HG02759 (cell line): ENCODE measurements around the gene SHISA4.
"Not testable (repeated sequence)": the region's sequence is repeated elsewhere in the genome, so short reads cannot be mapped to it uniquely, and the experiment has no call there.

Experiments
- ATAC-seq: cut with Tn5 transposase; IDR thresholded peaks from one replicate; pipeline ENCODE4 v1.9.1; 2021; ENCODE audit warnings: mild to moderate bottlenecking, moderate library complexity; ENCODE audit not compliant: unreplicated experiment

SHISA4 gene

DNA sequence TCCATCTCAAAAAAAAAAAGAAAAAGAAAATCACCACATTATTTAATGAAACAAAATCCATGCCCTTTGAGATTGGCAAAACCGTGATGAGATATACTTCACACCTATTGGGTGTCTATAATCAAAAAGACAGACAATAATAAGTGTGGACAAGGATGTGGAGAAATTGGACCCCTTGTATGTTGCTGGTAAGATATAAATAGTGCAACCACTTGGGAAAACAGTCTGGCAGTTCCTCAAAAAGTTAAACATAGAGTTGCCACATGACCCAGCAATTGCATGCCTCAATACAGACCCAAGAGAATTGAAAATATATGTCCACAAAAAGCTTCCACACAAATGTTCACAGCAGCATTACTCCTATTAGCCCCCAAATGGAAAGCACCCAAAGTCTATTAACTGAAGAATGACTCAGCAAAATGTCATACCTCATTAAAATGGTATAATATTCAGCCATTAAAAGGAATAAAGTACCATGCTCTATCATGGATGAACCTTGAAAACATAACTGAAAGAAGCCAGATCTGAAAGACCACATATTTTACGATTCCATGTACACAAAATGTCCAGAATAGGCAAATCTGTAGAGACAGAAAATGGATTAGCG is 33.4 kb downstream of the SHISA4 start:
- ATAC-seq: no peak

- no peak for ATAC-seq
These were observed 36.5 kb downstream of the SHISA4 start for GRCh38 chr1:201925301-201925567.

GRCh38 chr1:201925981-201926645 is 37.4 kb downstream of the SHISA4 start:
- ATAC-seq: no peak

- no peak for ATAC-seq
These were observed 39.6 kb downstream of the SHISA4 start for GRCh38 chr1:201928266-201928665.

DNA sequence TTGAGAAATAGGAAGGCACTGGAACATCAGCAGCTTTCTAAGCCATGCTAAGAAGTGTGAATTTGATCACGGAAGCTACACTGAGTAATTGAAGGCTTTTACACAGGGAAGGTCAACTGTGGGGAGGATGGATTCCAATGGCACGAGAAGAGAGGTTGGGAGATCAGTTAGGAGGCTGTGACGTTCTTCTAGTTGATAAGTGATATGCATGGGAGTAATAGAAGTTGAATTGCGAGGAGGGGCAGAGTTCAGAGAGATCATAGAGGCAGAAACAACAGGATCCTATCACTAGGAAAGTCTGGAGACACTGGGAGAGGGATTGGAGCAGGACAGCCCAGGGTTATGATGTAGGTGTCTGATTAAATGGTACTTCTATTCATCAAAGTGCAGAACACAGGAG is 41.4 kb downstream of the SHISA4 start:
- ATAC-seq: no peak

DNA sequence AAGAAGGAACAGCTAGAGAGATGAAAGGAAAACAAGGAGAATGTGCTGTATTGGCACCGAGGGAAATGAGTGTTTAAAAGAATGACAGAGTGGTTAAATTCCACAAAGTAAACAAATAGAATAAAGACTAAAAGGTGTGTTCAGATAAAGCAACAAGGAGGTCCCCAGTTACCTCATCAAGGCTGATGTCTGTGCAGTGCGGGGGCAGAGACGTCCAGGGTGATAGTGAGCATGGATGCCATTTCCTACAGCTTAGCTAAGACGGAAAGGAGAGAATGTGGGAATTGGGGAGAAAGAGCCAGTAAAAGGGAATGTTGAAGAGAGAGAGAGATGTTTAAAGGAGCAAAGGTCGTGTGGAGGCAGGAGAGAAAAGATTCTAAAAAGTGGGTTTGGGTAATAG is 42.1 kb downstream of the SHISA4 start:
- no peak for ATAC-seq

GRCh38 chr1:201933840-201934430 is 45.2 kb downstream of the SHISA4 start:
- ATAC-seq: no peak

GRCh38 chr1:201937624-201938213 is 49.0 kb downstream of the SHISA4 start:
- ATAC-seq: no peak

DNA sequence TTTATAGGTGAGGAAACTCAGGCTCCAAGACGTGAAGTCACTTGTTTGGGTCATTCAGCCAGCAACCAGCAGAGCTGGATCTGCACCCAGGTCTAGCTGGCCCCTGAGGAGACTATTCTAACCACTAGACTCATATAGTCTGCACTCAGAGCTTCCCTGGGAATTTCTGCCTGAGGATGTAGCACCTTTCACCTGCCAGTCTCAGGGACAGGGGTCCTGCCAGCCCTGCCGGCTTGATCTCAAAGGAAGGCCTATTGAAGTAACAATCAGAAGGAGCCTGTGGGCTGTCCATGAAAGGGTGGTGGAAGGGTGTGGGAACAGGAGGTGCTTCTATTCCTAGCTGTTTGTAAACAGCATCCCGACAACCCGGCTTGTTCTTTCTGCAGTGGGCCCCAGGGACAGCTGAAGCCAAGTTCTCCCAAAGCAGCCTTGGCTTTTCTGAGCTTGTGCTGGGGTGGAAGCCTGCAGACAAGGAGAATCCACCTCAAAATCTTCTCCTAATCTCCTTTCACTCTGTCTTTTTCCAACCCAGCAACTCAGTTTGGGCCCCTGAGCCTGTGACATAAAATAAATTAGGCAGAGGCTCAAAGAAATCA is 49.8 kb downstream of the SHISA4 start:
- ATAC-seq: no peak

DNA sequence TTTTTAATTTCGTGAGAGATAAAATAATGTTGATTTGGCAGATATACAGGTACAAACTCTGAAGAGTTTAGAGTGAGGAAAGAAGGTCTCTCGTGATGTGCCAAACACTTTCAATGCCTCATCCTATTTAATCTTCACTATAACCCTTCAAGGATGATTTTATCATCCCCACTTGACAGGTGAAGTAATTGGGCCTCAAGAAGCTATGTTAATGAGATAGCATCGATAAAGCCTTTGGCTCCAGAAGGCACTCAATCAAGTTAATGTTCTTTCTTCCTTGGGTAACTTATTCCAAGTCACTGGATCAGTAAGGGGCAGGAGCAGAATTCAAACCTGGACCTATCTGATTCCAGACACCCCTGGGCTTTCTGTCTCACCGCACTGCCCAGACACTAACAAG is 50.5 kb downstream of the SHISA4 start:
- ATAC-seq: no peak

- no peak for ATAC-seq
These were observed 50.9 kb downstream of the SHISA4 start for GRCh38 chr1:201939574-201939973.

DNA sequence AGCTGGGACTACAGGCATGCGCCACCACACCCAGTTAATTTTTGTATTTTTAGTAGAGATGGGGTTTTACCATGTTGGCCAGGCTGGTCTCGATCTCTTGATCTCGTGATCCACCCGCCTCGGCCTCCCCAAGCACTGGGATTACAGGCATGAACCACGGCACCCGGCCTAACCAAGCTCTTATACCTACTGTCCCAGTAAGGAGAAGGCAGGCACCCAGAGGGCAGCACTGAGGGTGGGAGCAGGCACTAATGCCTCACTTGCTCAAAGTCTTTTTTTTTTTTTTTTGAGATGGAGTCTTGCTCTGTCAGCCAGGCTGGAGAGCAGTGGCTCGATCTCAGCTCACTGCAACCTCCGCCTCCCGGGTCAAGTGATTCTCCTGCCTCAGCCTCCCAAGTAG is 51.6 kb downstream of the SHISA4 start:
- not testable (repeated sequence) for ATAC-seq

DNA sequence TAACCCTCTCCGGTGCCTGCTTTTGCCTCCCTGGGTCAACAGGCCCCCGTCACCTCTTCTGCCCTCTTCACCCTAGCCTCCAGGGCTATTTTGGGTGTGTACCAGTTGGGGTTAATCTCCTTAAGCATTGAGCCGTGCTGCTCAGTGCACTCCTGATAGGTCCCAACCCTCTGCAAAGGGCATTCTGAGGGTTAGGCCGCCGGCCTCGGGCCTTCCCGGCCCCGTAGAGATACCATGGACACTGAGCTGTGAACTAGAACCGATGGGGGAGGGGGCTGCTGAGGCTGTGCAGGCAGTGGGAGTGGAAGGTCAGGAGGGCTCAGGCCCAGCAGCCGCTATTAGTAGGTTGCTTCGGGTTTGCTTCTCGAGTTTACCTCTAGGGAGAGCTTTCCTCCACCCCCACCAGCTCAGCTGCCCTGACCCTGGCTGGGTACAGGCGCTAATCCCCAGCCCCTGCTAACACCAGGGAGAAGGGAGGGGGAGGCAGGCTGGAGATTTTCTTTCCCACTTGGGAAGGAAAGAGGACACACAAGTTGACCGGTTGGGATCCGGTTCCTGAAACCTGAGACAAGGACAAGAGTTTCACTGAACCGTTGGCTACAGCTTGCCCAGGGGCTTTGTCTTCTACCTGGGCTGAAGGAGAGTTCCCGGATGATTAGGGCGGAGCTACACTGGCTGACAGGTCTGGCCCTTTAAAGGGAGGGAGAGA is 52.9 kb downstream of the SHISA4 start:
- no peak for ATAC-seq

- ATAC-seq: no peak
These were observed 53.4 kb downstream of the SHISA4 start for GRCh38 chr1:201942129-201942495.
